Measurements from ENCODE around the gene ADGRV1.
"Not testable (repeated sequence)": the region's sequence is repeated elsewhere in the genome, so short reads cannot be mapped to it uniquely, and the experiment has no call there.

ADGRV1 gene

GRCh38 chr5:90949469-90950358 lies 391.1 kb downstream of the ADGRV1 start:
- DNase-seq = no peak

- DNase-seq = no peak
These were observed 396.5 kb downstream of the ADGRV1 start for GRCh38 chr5:90955001-90955635.

GRCh38 chr5:90956511-90957097 lies 398.0 kb downstream of the ADGRV1 start:
- no peak for DNase-seq

- DNase-seq = no peak
These were observed 399.3 kb downstream of the ADGRV1 start for GRCh38 chr5:90957906-90958305.

- no peak for DNase-seq
These were observed 400.7 kb downstream of the ADGRV1 start for GRCh38 chr5:90959262-90959661.

- DNase-seq = no peak
These were observed 403.9 kb downstream of the ADGRV1 start for GRCh38 chr5:90962481-90962880.

GRCh38 chr5:90965110-90965685 lies 406.6 kb downstream of the ADGRV1 start:
- DNase-seq = no peak

- no peak for DNase-seq
These were observed 408.8 kb downstream of the ADGRV1 start for GRCh38 chr5:90967443-90967842.

- no peak for DNase-seq
These were observed 409.3 kb downstream of the ADGRV1 start for GRCh38 chr5:90967851-90968250.

- DNase-seq = no peak
These were observed 409.7 kb downstream of the ADGRV1 start for GRCh38 chr5:90968319-90968718.

GRCh38 chr5:90969945-90970344 lies 411.3 kb downstream of the ADGRV1 start:
- DNase-seq = not testable (repeated sequence)

GRCh38 chr5:90981177-90981576 lies 422.6 kb downstream of the ADGRV1 start:
- DNase-seq = no peak

- no peak for DNase-seq
These were observed 423.2 kb downstream of the ADGRV1 start for GRCh38 chr5:90981821-90982220.

- DNase-seq = no peak
These were observed 424.0 kb downstream of the ADGRV1 start for GRCh38 chr5:90982576-90982975.

- DNase-seq = no peak
These were observed 424.6 kb downstream of the ADGRV1 start for GRCh38 chr5:90983148-90983547.

GRCh38 chr5:90983711-90984124 lies 425.1 kb downstream of the ADGRV1 start:
- no peak for DNase-seq

GRCh38 chr5:90985341-90985740 lies 426.7 kb downstream of the ADGRV1 start:
- DNase-seq = no peak

GRCh38 chr5:90987726-90988125 lies 429.1 kb downstream of the ADGRV1 start:
- no peak for DNase-seq

- no peak for DNase-seq
These were observed 432.6 kb downstream of the ADGRV1 start for GRCh38 chr5:90991201-90991600.

GRCh38 chr5:90994796-90995195 lies 436.2 kb downstream of the ADGRV1 start:
- DNase-seq = no peak

- no peak for DNase-seq
These were observed 437.5 kb downstream of the ADGRV1 start for GRCh38 chr5:90996089-90996488.

- no peak for DNase-seq
These were observed 438.5 kb downstream of the ADGRV1 start for GRCh38 chr5:90997082-90997481.

GRCh38 chr5:91000743-91001142 lies 442.1 kb downstream of the ADGRV1 start:
- DNase-seq = no peak

- DNase-seq = no peak
These were observed 448.1 kb downstream of the ADGRV1 start for GRCh38 chr5:91006713-91007112.

Data from cortex of kidney (tissue), 1 donor.